Nephron progenitor cell (in vitro differentiated cells): ENCODE data around the gene PKD2.
"Not testable (repeated sequence)": the region's sequence is repeated elsewhere in the genome, so short reads cannot be mapped to it uniquely, and the experiment has no call there.

Experiments used
- DNase-seq: peaks from one replicate; pipeline ENCODE4 v3.0.0; 2021
- H3K27ac Mint-ChIP-seq: 2 replicates; pipeline ENCODE4 v1.8.0; 2021; ENCODE audit warnings: mild to moderate bottlenecking, moderate library complexity, mixed read lengths
- H3K27me3 Mint-ChIP-seq: 2 replicates; pipeline ENCODE4 v1.8.0; 2021; ENCODE audit warnings: mild to moderate bottlenecking, low read depth, mixed read lengths; ENCODE audit not compliant: poor library complexity
- H3K36me3 Mint-ChIP-seq: 2 replicates; pipeline ENCODE4 v1.8.0; 2021; ENCODE audit warnings: low read depth, mixed read lengths
- H3K4me1 Mint-ChIP-seq: 2 replicates; pipeline ENCODE4 v1.8.0; 2021; ENCODE audit warnings: mixed read lengths
- H3K4me3 Mint-ChIP-seq: 2 replicates; pipeline ENCODE4 v1.8.0; 2021; ENCODE audit warnings: mild to moderate bottlenecking, moderate library complexity, mixed read lengths
- H3K9me3 Mint-ChIP-seq: 2 replicates; pipeline ENCODE4 v1.8.0; 2021; ENCODE audit warnings: mild to moderate bottlenecking, moderate library complexity, mixed read lengths
- CTCF ChIP-seq: fragments of 200-600 bp; sonication (generic); IDR thresholded peaks from 2 replicates; pipeline ENCODE4 v1.5.0; 2021; ENCODE audit warnings: antibody characterized with exemption

The PKD2 gene

GRCh38 chr4:88021824-88022223, 14.4 kb downstream of the PKD2 start:
- Mint-ChIP-seq H3K27ac (no peak overlapping the region), H3K9me3 (peaks cover 31% of the 10 kb centered on the region), H3K27me3 (no peaks in the 10 kb centered on the region), H3K36me3 (peaks cover 79% of the 10 kb centered on the region), H3K4me3 (no peak overlapping the region), H3K4me1 (peaks cover 28% of the 10 kb centered on the region)
- no peak for TF ChIP-seq CTCF
- no peak for DNase-seq

DNA sequence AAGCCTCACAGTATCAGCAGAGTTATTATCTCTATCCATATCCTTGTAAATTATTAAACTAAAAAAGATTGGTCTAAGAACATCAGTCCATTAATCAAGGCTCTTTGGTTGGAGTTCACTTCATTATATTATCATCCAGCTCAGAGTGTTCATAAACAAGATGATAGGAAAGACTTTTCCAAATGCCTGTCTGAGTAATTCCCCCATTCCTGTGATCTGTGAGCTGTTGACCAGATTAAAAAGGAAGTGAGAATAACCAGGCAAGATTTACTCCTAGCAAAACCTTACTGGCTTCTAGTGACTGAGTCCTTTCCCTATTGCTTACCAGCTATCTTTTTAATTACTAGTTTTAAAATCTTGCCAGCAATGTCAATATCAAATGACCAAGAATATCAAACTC, 14.9 kb downstream of the PKD2 start:
- Mint-ChIP-seq H3K27me3 (no peaks in the 10 kb centered on the region), H3K9me3 (peaks cover 31% of the 10 kb centered on the region), H3K36me3 (peaks cover 82% of the 10 kb centered on the region), H3K27ac (no peak overlapping the region), H3K4me1 (peaks cover 28% of the 10 kb centered on the region), H3K4me3 (no peak overlapping the region)
- no peak for TF ChIP-seq CTCF
- DNase-seq = no peak

GRCh38 chr4:88025868-88026661, 18.6 kb downstream of the PKD2 start:
- H3K27me3 Mint-ChIP-seq, H3K4me3 Mint-ChIP-seq, H3K27ac Mint-ChIP-seq, DNase-seq, H3K4me1 Mint-ChIP-seq: not testable (repeated sequence)
- Mint-ChIP-seq H3K36me3 (peaks cover 93% of the 10 kb centered on the region), H3K9me3 (peaks cover 34% of the 10 kb centered on the region)

DNA sequence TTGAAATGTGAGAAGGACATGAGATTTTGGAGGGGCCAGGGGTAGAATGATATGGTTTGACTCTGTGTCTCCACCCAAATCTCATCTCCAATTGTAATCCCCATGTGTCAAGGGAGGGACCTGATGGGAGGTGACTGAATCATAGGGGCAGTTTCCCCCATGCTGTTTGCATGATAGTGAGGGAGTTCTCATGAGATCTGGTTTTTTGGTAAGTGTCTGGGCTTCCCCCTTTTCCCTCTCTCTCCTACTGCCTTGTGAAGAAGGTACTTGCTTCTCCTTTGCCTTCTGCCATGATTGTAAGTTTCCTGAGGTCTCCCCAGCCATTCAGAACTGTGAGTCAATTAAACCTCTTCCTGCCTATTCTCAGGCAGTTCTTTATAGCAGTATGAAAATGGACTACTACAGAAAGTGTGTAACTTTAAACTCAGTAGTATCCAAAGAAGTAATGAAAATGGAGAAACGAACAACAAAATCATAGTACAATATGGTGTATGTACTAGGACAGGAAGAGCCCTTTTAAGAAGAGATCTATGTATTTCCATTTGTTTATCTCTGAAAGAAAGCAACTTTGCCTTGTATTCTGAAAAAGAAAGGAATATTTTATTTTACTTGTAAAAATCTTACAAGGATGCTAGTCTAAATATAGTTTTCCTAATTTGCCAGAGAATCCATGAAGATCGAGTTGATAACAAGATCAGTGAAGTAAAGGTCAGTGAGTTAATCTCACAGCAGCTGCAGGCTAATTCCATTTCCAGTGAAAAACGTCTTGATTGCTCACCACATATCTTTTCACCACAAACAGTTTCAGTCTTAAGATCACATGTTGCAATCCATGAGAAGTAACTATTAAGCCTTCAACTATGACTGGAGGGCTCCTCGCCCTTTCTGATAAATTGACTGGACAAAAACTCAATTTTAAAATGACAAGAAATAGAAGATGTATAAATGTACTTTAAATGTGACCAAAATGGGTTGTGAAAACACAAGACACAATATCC, 20.5 kb downstream of the PKD2 start:
- no peak for DNase-seq
- Mint-ChIP-seq H3K27me3 (no peaks in the 10 kb centered on the region), H3K36me3 (peaks cover 74% of the 10 kb centered on the region), H3K4me1 (no peaks in the 10 kb centered on the region), H3K4me3 (no peak overlapping the region), H3K9me3 (peaks cover 34% of the 10 kb centered on the region), H3K27ac (no peak overlapping the region)
- no peak for TF ChIP-seq CTCF

GRCh38 chr4:88028946-88029345, 21.5 kb downstream of the PKD2 start:
- no peak for TF ChIP-seq CTCF
- Mint-ChIP-seq H3K27ac (peak overlapping the region; percentile 29), H3K27me3 (no peaks in the 10 kb centered on the region), H3K4me3 (no peak overlapping the region), H3K9me3 (peaks cover 31% of the 10 kb centered on the region), H3K4me1 (no peaks in the 10 kb centered on the region), H3K36me3 (peaks cover 68% of the 10 kb centered on the region)
- DNase-seq = no peak

DNA sequence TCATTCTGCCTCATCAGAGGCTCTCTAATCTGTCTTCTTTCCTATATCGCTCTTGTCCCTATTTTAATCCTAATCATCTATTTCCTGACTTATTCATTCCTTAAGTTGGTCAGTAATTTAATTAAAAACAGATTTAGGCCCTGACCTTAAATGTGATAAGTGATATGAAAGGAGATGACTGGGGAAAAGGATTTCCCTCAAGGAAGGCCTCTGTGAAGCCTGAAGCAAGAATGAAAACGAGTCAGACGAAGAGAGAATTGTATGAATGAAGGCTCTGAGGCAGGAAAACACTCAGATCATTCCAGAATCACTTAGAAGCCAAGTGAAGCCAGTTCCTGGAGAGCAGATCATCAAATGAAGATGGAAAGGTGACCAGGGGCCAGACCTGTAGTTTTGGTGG, 22.1 kb downstream of the PKD2 start:
- no peaks in the 10 kb centered on the region for H3K27me3 Mint-ChIP-seq
- H3K36me3 Mint-ChIP-seq = peaks cover 62% of the 10 kb centered on the region
- DNase-seq = no peak
- no peaks in the 10 kb centered on the region for H3K4me1 Mint-ChIP-seq
- peaks cover 25% of the 10 kb centered on the region for H3K9me3 Mint-ChIP-seq
- peak overlapping the region; percentile 29 for H3K27ac Mint-ChIP-seq
- no peak overlapping the region for H3K4me3 Mint-ChIP-seq
- no peak for TF ChIP-seq CTCF
